Fibroblast of skin of left biceps (primary cell): ENCODE results near the gene USP28.
"Not testable (repeated sequence)": the region's sequence is repeated elsewhere in the genome, so short reads cannot be mapped to it uniquely, and the experiment has no call there.

Experiments
- DNase-seq, 2 experiments: peaks; one replicate each; pipeline ENCODE4 v3.0.0-alpha.2; 2013; ENCODE audit warnings: low read depth in 2 of 2

Gene USP28, protein sequence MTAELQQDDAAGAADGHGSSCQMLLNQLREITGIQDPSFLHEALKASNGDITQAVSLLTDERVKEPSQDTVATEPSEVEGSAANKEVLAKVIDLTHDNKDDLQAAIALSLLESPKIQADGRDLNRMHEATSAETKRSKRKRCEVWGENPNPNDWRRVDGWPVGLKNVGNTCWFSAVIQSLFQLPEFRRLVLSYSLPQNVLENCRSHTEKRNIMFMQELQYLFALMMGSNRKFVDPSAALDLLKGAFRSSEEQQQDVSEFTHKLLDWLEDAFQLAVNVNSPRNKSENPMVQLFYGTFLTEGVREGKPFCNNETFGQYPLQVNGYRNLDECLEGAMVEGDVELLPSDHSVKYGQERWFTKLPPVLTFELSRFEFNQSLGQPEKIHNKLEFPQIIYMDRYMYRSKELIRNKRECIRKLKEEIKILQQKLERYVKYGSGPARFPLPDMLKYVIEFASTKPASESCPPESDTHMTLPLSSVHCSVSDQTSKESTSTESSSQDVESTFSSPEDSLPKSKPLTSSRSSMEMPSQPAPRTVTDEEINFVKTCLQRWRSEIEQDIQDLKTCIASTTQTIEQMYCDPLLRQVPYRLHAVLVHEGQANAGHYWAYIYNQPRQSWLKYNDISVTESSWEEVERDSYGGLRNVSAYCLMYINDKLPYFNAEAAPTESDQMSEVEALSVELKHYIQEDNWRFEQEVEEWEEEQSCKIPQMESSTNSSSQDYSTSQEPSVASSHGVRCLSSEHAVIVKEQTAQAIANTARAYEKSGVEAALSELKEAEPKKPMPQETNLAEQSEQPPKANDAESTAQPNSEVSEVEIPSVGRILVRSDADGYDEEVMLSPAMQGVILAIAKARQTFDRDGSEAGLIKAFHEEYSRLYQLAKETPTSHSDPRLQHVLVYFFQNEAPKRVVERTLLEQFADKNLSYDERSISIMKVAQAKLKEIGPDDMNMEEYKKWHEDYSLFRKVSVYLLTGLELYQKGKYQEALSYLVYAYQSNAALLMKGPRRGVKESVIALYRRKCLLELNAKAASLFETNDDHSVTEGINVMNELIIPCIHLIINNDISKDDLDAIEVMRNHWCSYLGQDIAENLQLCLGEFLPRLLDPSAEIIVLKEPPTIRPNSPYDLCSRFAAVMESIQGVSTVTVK

DNA sequence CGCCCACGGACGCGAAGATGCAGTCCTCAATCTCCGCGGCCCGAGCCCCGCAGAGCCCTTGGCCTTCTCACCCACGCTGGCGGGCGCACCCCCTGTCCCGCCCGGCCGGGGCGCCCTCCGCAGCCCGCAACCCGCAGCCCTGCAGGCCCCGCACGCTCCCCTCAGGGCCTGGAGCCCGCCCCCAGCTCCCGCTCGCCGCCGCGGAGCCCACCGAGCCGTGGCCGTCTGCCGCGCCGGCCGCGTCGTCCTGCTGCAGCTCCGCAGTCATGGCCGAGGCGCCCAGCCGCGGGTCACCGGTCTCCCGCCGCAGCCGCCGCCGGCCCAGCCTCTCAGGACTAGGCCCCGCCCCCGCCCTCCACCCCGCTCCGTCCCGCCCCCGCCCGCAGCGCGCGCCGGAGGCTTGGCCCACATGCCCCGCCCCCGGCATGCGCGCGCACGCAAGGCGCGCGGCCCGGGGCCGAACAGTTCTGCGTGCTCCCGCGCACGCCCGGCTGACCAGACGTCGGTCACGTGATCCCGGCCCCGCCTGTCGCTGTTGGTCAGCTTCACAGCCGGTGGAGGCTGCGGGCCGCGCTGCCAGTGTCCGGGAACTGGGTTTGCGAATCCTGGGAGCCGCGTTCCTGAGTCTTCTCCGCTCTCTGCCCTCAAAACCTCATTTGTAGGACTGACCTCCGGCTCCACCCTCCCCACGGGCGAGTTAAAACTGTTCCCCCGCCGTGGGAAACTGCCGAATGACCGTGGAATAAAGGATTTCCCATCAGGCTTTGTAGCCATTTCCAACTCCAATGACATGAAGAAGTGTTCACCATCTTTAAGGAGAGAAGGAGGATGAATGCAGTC, at the start of gene USP28:
Gene USP28, minus strand, starts transcription at position 339 of the 840 bp plus-strand sequence. Its CDS starts 71 bp downstream, at position 268.
- DNase-seq: peak; percentile 84 to 85

DNA sequence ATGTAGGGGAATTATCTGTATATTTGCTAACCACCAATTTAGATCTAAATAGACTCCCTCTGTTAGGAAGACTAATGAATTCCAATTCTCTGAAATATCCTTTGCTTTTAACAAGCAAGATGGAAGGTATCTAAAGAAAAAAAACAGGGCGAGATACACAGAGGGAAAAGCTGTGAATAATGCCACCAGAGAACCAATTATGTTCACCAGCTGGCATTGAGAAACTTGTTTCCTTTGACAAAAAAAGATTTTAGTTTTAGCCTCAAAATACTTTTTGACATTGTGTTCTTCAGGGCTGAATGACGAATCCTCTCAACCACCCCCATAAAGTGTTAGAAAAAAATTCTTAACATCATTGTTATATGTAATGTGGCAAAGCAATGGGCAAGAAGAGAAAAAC, 48.2 kb upstream of the USP28 start:
- no peak for DNase-seq

DNA sequence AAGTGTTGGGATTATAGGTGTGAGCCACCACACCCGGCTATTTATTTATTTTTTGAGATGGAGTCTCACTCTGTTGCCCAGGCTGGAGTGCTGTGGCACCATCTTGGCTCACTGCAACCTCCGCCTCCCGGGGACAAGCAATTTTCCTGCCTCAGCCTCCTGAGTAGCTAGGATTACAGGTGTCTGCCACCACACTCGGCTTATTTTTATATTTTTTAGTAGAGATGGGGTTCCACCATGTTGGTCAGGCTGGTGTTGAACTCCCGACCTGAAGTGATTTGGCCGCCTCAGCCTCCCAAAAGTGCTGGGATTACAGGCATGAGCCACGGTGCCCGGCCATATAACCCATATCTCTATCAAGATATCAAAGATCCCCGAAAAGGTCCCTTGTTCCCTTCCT, 36.1 kb upstream of the USP28 start:
- not testable (repeated sequence) for DNase-seq

DNA sequence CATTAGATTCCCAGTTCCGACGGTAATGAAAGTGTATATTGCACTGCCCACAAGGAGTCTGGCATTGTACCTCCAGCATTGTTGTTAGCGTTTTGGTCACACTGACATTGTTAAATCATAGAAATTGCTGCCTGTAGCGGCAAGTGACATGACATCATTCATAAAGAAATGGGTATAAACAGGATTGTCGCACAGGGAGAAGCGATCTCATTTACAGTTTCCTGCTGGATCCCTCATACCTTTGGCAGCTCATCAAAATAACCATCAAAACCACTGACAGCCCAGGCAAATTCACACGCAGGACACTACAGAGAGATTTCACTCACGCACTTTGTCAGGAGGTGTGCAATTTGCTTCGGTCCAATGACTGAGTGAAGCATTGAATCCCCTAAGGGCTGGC, 32.7 kb upstream of the USP28 start:
- no peak for DNase-seq

DNA sequence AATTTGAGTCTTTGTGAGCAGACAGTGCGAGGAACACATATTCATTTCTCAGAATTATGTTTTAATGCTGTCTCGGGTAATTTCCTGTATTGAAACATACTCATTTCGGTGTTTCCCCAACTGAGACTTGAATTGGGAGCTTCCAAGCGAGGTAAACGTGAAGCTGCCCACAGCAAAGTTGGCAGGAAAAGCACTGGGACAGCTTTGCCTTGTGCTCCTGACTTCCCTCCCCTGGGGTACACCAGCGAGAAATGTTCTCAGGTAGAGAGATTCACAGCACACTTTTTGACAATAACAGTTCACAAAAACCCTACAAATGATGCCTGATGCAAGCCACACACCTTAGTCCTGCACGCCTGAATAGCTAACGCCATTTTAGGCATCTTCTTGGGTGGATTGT, 32.3 kb upstream of the USP28 start:
- no peak for DNase-seq

DNA sequence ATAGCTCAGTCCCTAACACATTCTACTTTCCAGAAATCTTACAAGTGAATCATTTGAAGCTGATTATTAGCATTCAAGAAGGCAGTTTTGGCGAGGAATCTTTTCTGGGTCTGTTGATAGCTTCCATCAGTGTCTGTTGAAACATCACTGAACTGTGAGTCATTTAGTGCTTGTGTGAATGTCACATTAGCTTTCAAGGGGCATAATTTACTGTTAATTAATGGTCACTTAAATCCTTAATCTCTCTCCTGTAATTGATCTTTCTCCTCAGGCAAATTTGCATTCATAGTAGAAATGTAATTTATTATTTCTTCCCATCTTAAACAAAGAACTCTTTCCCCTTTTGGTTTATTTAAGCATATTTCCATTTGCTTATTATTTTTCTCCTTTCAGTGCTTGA, 31.8 kb upstream of the USP28 start:
- no peak for DNase-seq

DNA sequence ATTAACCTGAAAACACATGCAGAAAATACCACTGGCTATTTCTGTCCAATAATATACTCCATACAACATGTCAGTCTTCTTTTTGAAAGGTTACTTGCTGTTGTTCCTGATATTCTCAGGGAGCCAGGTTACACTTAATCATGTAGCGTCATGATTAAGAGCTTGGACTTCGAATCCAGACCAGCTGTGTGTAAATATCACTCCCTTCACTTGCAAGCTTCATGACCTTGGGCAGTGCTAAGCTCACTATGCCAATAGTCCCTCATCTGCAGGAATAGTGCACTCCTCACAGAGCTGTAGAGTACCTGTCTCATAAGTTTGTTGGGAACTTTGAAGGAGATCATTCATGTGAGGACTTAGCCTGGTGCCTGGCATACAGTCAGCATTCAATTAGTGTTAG, 31.1 kb upstream of the USP28 start:
- DNase-seq: no peak

DNA sequence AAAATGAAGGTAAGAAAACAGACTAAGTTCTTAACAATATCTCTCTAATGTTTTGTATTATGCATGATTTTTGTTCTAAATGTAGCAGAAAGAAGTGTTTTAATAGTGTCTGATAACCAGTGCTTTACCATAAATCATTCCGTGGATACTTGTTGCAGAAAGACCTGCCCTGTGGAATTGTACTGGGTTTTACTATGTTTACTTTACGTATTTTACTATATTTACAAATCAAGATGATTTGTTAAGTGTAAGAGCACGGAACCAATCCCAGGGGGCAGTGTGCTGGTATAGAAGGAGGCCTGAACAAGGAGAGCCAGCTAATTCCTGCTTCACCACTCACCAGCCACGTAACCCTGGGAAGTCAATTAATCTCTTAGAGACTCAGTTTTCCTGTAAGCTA, 30.7 kb upstream of the USP28 start:
- no peak for DNase-seq

DNA sequence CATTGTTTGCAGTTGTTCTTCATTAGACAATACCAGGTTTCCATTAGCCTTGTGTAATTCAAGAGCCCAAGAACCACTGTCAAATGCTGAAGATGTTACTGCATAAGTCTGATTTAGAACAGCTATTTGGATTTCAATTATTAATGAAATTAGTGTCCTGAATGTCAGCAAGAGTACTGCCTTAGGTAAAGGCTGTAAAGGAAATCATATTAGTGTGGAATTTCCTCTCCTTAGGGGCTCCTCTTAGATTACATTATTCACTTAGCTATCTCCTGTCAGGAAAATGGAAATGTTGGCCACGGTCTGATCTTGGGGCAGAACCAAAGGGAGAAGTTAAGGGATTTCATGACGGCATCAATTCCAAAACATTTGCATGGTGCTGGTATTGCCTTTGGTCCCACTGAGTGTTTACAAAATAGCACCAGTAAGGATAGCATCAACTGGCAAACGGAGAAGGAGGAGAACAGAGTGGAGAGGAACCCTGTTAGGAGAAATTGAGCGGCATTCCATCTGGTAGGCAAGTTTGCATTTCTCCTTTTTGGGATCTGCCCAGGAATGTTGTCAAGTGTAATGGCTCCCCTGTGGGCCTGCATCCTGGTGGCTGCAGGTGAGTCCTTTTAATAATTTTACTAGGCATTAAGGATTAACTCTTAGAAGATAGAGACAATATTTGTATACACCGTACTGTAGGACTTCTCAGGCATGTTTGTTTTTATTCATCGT, 29.2 kb upstream of the USP28 start, which contains the start of gene HTR3B:
Gene HTR3B, plus strand, starts transcription at position 418 of the 723 bp plus-strand sequence. Its CDS starts 138 bp downstream, at position 556.
- DNase-seq: no peak

DNA sequence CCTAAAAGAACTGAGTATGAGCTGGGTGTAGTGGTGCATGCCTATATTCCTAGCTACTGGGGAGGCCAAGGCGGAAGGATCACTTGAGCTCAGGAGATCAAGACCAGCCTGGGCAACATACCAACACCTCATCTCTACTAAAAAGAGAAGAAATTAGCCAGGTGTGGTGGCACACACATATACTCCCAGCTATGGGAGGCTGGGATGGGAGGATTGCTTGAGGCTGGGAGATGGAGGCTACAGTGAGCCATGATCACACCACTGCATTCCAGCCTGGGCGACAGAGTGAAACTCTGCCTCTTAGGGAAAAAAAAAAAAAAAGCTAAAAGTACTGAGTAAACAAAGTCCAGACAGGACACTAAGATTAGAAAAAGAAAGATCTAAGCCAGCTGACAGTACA, 25.8 kb upstream of the USP28 start:
- DNase-seq: no peak

DNA sequence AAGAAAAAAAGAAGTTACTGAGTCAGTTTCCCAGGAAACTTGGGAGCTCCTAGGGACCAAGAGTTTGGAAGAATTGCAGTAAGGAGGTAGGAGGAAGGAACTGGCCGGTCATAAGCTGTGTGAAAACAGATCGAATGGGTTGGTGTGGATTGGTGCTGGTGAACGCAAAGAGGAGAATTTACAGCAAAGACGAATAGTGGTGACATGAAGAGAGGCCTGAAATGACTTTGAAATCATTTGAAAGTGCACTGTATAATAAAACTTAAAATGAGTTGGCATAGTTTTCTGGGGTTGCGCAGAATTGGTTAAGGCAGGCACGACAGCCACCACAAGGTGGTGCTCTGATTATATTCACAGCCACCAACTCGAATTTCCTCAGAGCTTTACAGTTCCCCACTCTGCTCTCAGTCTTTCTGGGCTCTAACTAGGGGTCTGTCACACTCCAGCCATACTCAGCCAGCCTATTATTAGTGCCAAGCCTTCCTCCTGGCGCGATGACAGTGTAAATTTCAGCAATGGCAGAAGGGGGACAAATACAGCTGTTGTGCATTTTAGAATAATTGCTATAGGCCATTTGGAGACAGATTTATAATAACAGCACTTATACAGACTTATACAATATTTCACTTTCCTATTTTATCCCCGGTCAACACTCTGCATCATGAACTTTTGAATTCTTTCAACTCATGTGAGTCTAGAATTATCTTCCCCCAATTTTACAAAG, 20.9 kb upstream of the USP28 start:
- no peak for DNase-seq

DNA sequence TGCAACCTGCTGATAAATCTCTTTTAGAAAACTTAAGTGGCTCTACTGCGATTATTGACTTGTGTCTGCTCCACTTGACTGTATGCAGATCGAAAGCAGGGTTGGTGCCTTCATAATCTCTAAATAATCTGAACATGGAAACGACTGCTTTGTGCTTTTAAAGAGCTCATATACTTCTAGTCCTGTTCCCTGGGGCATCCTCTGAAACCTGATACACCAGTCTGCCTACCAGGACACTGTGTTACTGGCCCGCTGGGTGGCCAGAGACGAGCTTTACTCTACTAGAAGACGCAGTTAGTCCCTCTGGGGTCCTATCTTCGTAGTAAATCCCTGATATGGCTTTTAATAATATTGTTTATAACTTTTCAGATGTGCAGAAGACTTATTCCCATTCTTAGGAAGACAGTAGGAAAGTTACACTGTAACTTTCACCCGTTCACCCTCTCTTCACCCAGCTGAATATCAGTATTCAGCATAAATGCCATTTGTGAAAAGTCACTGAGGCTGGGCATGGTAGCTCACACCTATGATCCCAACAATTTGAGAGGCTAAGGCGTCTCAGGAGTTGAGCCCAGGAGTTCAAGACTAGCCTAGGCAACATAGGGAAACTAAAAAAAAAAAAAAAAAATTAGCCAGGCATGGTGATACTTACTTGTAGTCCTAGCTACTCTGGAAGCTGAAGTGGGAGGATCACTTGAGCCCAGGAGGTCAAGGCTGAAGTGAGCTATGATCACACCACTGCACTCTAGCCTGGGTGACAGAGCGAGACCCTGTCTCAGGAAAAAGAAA, 20.2 kb upstream of the USP28 start:
- no peak for DNase-seq

DNA sequence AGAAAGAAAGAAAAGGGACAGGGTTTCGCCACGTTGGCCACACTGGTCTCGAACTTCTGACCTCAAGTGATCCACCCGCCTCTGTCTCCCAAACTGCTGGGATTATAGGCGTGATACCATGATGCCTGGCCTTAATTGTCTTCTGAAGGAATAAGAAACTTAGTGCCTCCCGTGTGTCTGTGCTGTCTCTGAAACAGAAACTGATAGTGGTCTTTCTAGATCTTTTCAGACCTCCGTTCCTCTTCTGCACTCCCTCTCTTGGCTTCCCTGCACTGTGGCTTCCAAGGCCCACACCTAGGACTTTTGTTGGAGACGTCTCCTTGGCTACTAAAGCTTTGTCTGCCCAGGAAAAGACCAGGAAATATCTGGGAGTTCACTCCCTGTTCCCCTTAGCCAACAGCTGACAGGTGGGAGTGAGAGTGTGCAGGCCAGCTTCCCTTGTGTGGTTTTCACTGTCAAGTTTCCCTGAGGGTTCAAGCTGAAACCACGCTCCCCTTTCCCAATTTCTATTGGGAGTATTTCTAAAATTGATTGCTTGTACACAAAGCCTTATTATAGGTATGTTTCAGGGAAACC, 19.1 kb upstream of the USP28 start:
- no peak for DNase-seq

DNA sequence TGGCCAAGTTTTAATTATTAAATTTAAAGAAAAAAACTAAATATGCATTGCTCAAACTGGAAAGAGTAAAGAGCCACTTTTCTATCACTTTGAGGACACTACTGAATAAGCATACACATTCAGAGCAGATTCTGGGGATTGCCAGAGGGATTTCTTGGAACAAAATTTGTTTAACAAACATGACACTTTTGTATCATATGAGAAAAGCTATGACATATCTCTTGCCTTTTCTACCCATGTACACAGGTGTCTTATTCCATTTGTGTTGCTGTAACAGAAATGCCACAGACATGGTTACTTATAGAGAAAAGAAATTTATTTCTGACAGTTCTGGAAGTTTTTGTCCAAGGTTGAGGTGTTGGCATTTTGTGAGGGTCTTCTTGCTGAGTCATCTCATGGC, 13.5 kb upstream of the USP28 start:
- DNase-seq: no peak

DNA sequence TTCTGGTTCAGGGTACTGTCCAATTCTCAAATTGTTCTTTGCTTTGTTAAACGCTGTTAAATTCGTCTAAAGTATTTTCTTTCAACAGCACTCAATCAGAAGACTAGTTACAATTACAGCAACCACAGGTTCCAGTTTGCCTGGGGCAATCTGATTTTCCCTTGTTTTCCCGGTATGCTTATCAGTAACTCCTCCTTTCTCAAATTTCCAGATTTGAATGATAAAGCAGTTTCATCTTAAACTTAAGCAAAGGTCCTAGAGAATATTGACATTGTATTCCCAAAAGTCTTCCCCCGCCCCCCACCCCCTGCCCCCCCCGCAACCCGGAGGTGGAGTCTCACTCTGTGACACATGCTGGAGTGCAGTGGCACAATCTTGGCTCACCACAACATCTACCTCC, 10.5 kb upstream of the USP28 start:
- DNase-seq: no peak

DNA sequence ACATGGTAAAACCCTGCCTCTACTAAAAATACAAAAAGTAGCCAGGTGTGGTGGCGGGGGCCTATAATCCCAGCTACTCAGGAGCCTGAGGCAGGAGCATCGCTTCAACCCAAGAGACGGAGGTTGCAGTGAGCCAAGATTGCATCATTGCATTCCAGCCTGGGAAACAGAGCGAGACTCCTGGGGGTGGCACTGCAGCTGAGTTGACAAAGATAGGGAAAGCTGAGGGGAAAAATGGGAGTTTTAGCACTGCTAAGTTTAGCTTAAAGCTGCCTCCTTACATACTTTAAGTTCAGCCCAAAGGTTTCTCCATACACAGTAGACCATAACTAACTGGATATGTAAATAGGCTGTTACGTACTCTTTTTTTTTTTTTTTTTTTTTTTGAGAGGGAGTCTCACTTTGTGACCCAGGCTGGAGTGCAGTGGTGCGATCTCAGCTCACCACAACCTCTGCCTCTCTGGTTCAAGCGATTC, 9.0 kb upstream of the USP28 start:
- DNase-seq: peak; percentile 14 to 24

DNA sequence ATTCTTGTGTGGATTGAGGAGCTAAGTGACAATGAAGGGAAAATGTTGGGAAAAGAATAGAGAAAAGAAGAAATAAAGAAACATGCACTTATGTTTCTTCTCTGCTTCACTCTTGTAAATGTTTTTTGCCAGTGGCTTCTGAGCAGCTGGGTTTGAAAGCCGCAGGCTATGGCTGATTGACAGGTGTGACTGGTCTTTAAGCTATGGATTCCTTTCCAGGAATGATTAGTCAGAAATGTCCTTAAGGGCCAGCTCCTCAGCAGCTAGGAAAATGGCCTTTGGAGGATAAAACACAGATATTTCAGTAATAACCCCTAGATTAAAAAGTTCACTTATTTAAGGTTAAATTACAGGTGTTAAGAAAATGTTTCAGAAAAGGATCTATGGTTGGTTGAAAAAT, 6.5 kb upstream of the USP28 start:
- no peak for DNase-seq

DNA sequence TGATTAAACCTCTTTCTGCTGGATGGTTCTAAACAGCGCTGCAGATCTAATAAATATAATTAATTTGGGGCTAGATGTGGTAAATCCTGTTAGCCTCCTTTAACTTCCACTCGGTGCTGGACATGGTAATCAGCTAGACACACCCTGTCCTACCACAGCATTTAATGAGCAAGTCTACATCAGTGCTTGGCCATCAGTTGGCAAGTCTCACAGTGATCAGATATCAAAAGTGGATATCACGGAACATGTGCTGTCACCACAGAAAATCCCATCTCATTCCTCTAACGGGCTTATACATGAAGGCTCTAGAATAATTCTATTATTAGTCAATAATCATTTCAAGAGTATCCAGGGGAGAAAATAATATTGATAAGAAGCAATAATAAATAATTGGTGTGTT, 5.6 kb upstream of the USP28 start:
- DNase-seq: no peak

DNA sequence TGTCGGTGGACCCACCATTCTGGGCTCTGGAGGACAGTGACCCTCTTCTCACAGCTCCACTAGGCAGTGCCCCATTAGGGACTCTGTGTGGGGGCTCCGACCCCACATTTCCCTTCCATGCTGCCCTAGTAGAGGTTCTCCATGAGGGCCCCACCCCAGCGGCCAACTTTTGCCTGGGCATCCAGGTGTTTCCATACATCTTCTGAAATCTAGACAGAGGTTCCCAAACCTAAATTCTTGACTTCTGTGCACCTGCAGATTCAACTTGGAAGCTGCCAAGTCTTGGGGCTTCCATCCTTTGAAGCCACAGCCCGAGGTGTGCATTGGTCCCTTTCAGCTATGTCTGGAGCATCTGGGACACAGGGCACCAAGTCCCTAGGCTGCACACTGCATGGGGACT, 4.1 kb upstream of the USP28 start:
- not testable (repeated sequence) for DNase-seq
